ENCODE measurements around the gene DCDC2.
"Not testable (repeated sequence)": the region's sequence is repeated elsewhere in the genome, so short reads cannot be mapped to it uniquely, and the experiment has no call there.

DNA sequence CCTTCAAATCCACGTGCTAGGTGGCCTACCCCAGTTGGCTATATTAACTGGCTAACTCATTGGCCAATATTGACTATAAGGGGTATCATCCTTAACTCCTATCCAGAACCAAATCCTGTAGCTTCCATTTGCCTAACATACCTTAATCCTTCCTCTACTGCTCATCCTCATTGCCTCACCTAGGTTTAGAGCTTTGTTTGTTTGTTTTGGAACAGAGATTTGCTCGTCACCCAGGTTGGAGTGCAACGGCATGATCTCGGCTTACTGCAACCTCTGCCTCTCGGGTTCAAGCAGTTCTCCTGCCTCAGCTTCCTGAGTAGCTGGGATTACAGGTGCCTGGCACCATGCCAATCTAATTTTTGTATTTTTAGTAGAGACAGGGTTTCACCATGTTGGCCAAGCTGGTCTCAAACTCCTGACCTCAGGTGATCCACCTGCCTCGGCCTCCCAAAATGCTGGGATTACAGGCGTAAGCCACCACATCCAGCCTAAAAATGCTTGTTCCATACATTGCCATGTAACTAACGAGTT is 7.3 kb upstream of the DCDC2 start:
- not testable (repeated sequence) for TF ChIP-seq CTCF (conservative IDR thresholded peaks at IDR 0.05 in 1 of 2, IDR thresholded peaks at IDR 0.05 in 1 of 2; ENCODE audit: extremely low read depth in 1 of 2, insufficient read depth in 1 of 2, low read depth in 1 of 2, low read length in 2 of 2); EZH2 (IDR thresholded peaks at IDR 0.05; ENCODE audit: borderline replicate concordance, low read length)

All from mammary epithelial cell (primary cell).